NOMO-1 (cell line): ENCODE results near the gene EPHB3.

Experiments used
- DNase-seq, 2 experiments: peaks; one replicate each; lab custom pipeline; 2025; ENCODE audit not compliant: unreplicated experiment in 2 of 2; lab: John Stamatoyannopoulos, UW

EPHB3 gene

GRCh38 chr3:184543256-184543655, 18.3 kb upstream of the EPHB3 start:
- no peak for DNase-seq

DNA sequence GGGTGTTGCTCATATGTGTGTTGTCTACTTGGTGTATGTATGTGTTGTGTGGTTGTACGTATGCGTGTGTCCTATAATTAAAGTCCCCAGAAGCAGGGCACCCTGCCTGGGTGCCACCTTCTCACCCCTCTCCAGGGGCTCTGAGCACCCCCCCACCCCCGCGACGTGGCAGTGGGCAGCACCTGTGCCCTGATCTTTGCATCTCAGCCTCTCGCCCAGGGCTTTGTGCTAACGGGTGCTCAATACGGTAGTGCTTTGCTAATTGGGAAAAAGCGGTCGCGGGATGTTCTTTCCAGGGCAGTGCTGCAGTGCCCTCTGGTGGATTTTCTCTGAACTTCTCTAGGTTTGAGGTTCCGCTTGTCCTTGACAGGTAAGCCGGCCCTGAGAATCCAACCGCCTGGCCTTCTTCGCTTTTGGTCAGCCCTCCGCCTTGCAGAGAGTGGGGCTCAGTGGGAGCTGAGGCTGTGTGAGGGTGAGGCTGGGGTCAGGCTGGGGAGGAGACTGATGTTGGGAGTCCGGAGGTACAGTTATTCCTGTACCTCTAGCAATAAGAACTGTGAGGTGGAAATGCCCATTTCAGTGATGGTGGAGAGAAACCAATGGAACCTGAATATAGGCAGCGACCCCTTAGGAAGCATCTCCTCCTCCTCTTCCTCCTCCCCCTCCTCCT, 17.6 kb upstream of the EPHB3 start:
- DNase-seq, result peak; percentile 80 to 87

DNA sequence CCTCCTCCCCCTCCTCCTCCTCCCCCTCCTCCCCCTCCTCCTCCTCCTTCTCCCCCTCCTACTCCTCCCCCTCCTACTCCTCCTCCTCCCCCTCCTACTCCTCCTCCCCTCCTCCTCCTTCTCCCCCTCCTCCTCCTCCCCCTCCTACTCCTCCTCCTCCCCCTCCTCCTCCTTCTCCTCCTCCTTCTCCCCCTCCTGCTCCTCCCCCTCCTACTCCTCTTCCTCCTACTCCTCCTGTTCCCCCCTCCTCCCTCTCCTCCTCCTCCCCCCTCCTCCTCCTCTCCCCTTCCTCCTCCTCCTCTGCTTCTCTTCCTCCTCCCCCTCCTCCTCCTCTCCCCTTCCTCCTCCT, 17.1 kb upstream of the EPHB3 start:
- no peak for DNase-seq

- DNase-seq, result no peak
Observed at GRCh38 chr3:184545769-184546168, 15.8 kb upstream of the EPHB3 start.

- peak; percentile 83 to 98 for DNase-seq
Observed at GRCh38 chr3:184546252-184546651, 15.3 kb upstream of the EPHB3 start.

GRCh38 chr3:184549796-184550577, 11.6 kb upstream of the EPHB3 start:
- no peak for DNase-seq

DNA sequence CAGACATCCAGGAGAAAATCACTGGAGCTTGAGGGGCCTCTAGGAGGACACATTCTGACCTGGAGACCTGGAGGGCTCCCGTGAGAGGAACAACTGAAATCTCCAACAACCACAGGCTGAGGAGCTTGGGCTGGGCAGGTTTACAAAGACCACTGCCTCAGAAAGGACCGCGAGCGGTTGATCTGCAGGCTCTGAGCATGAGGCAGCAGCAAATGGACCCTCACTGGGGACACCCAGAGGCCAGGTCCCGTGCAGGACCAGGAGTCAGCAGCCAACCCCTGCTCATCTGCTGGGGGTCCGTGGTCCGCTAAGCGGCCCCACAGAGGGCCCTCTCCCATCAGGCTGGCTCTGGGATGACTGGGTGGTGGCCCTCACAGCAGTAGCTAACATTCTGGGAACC, 10.5 kb upstream of the EPHB3 start:
- DNase-seq, result no peak

DNA sequence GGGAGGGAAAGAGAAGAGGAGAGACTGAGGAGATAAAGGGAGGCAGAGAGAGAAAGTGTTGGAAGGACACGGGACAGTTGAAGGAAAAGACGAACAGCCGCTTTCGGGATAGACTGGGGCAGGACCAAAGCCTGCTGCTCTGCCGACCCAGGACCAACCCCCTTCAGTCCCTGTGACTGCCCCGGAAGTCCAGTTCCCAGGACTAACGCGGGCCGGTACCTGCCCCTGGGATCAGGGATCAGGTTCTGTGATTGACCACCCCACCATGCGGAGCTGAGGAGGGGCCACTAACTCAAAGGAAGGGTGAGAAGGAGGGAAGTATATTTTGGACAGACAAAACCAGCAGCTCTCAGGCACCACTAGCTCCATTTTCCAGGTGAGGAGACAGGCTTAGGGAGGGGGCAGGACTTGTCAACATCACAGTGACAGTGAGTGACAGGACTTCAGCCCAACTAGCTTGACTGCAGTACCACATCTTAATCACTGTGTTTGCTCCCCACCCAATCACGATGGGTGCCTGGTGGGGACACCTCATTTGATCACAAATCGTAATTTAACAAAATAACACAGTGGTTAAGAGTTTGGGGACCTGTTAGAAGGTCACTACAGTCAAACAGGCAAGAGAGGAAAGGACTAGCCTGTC, 9.8 kb upstream of the EPHB3 start:
- DNase-seq, result no peak

DNA sequence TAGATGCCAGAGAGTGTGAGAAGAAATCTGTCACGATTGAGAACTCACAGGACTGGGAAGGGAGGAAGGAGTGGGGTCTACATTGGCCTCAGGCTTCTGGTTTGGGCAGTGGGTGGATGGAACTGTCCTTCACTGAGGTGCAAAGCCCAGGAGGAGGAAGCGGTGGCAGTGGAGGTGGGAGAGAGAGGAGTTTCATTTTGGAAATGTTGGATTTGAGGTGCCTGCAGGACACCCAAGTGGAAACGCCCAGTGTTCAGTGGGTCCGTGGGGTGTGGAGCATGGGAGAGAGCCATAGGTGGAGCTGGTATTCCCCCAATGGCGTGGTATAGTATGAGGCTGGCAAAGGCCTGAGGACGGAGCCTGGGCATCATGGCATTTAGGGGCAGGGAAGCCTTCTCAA, 9.3 kb upstream of the EPHB3 start:
- DNase-seq, result no peak

GRCh38 chr3:184552863-184553262, 8.7 kb upstream of the EPHB3 start:
- DNase-seq, result no peak

DNA sequence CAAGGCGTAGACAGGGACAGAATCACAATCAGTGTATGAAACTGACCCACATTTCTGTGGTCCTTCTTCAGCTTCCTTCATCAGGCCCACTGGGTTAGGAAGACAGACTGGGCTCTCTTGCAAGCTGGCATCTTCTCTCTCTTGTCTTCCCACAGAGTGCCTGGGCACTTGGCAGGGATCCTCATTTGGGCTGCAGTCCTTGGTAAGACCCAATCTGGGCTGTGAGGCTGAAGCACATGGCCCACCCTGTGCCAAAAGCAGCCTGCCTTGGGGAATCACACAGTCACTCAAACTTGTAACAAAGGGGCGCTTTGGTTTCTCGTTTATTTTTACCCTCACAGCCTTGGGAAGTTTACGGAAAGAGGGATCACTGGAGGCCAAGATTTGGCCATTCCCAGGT, 8.2 kb upstream of the EPHB3 start:
- no peak for DNase-seq

- no peak for DNase-seq
Observed at GRCh38 chr3:184554461-184554860, 7.1 kb upstream of the EPHB3 start.

DNA sequence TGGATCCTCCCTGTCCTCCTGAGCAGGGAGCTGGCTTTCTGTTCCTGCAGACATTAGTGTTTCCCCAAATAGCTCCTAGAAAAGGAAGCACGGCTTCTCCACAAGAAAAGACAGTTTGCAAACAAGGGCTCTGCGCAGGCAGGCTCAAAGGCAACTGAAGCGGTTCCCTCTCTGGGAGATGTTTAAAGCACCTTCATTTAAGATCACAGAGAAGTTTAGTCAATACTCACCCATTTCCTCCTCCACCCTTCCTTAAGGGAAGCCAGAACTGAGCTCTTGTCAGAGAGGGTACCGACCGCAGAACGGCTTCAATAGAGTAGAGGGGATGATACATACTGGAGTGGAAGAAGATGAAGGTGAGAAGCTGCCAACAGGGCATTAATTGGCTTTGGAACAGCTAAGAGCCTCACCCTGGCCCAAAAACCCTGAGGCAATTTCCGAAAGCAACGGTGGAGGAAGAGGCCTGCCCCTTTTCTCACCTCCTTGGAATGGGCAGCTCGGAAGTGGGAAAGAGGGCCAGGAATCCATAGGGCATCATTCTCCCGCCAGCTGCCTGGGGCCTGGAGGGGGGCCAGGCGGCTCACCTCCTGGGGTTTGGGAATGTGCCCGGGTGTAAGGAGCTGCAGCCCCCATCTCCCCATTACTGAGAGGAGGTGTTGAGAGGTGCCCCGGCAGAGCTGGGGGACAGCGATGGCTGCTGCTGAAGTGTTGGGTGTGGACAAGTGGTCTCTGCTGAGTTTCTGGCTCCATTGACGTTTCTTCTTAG, 4.8 kb upstream of the EPHB3 start:
- no peak for DNase-seq

GRCh38 chr3:184557348-184557950, 4.1 kb upstream of the EPHB3 start:
- no peak for DNase-seq

GRCh38 chr3:184558726-184559125, 2.9 kb upstream of the EPHB3 start:
- no peak for DNase-seq

- no peak for DNase-seq
Observed at GRCh38 chr3:184559336-184559735, 2.2 kb upstream of the EPHB3 start.

GRCh38 chr3:184560531-184560930, 1.1 kb upstream of the EPHB3 start:
- DNase-seq, result no peak

- DNase-seq, result peak; percentile 18 to 39
Observed at GRCh38 chr3:184561913-184562877, 610 bp downstream of the EPHB3 start.

GRCh38 chr3:184562878-184563560, 1.4 kb downstream of the EPHB3 start:
- DNase-seq, result no peak
